K562 (cell line): ENCODE data around the gene EWSR1.

Source experiments
- EZH2 ChIP-seq: IDR thresholded peaks from 2 replicates; pipeline ENCODE4 v1.6.1; 2012; ENCODE audit warnings: low read depth, mild to moderate bottlenecking, inconsistent platforms, low read length, borderline replicate concordance
- JUNB ChIP-seq: fragments of 450-650 bp; formaldehyde crosslinking; conservative IDR thresholded peaks from 2 replicates; pipeline ENCODE4 v1.4.0; 2020; ENCODE audit warnings: mild to moderate bottlenecking
- NFRKB ChIP-seq: fragments of 450-650 bp; IDR thresholded peaks from 2 replicates; pipeline ENCODE4 v1.6.1; 2016; ENCODE audit warnings: low read depth
- NR0B1 ChIP-seq: fragments of 450-650 bp; IDR thresholded peaks from one replicate; pipeline ENCODE4 v1.6.1; 2018; ENCODE audit warnings: mild to moderate bottlenecking, moderate library complexity; ENCODE audit not compliant: partially characterized antibody
- SMAD3 ChIP-seq: fragments of 450-650 bp; formaldehyde crosslinking; conservative IDR thresholded peaks from 2 replicates; pipeline ENCODE4 v1.4.0; 2020; ENCODE audit warnings: mild to moderate bottlenecking
- SMARCE1 ChIP-seq: fragments of 450-650 bp; IDR thresholded peaks from 2 replicates; pipeline ENCODE4 v1.7.1; 2016; ENCODE audit warnings: mild to moderate bottlenecking
- SP1 ChIP-seq: sonication (generic); formaldehyde crosslinking; IDR thresholded peaks from 2 replicates; pipeline ENCODE4 v1.8.1; 2022; ENCODE audit warnings: mild to moderate bottlenecking, missing genetic modification reagents
- TCF7 ChIP-seq: sonication (generic); IDR thresholded peaks from 2 replicates; pipeline ENCODE4 v1.6.1; 2016; ENCODE audit warnings: antibody characterized with exemption, borderline replicate concordance
- ZBTB40 ChIP-seq, 2 experiments: fragments of 450-650 bp in 1 of 2; sonication (generic) in 1 of 2; formaldehyde crosslinking in 1 of 2; IDR thresholded peaks; 2 replicates each; pipeline versions ENCODE4 v1.7.1 to v1.9.0; 2016 to 2022; ENCODE audit warnings: inconsistent platforms in 1 of 2, mild to moderate bottlenecking in 1 of 2, missing genetic modification reagents in 1 of 2
- TF ChIP-seq, protein P1 (sequence below): fragments of 450-650 bp; formaldehyde crosslinking; IDR thresholded peaks from 2 replicates; pipeline ENCODE4 v1.4.0; 2022; ENCODE audit warnings: mild to moderate bottlenecking, moderate library complexity
- TF ChIP-seq, protein P2 (sequence below), 3 experiments: IDR thresholded peaks in 2 of 3; conservative IDR thresholded peaks in 1 of 3; 2 replicates each; pipeline ENCODE4 v1.5.1; 2011 to 2012; ENCODE audit warnings: low read length in 3 of 3, mild to moderate bottlenecking in 3 of 3, control low read depth in 2 of 3, improper control_type of control experiment in 1 of 3, inconsistent platforms in 1 of 3, low read depth in 1 of 3, mixed read lengths in 1 of 3, moderate library complexity in 1 of 3; ENCODE audit not compliant: insufficient read depth in 2 of 3

DNA sequence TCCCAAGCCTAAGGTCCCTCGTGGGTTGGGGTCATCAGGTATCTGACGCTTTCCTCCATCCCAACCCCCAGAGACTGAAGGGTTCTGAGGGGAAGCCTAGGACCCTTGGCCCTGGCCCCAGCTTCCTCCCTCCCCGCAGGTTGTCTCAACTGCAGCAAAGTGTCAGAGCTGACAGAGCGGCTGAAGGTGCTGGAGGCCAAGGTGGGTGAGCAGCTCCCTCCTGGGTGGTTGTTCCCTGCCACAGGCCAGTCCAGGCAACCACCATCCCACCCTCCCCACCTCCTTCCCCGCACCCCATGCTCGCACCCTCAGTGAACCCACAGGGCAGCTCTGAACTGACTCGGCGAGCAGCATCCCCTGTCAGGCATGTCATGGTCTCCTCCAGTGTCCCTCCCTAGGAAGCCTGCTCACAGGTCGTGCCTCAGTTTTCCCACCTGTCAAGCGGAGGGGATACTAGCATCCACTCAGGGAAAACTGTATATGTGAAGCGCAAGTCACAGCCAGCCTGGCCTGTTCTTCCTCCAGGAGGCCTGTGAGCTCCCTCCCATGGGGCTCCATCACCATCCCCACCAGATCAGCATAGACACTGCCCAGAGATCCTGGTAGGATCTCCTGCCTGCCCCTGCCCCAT is 41.6 kb upstream of the EWSR1 start:
- TF ChIP-seq ZBTB40 (IDR thresholded peaks at IDR 0.05): no peak
- TF ChIP-seq ZBTB40 (CRISPR knock-in tag; IDR thresholded peaks at IDR 0.05): no peak
- TF ChIP-seq, protein P1, sequence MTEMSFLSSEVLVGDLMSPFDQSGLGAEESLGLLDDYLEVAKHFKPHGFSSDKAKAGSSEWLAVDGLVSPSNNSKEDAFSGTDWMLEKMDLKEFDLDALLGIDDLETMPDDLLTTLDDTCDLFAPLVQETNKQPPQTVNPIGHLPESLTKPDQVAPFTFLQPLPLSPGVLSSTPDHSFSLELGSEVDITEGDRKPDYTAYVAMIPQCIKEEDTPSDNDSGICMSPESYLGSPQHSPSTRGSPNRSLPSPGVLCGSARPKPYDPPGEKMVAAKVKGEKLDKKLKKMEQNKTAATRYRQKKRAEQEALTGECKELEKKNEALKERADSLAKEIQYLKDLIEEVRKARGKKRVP: no peak
- no peak for TF ChIP-seq JUNB (CRISPR knock-in tag)
- no peak for TF ChIP-seq SMARCE1
- no peak for TF ChIP-seq NFRKB
- no peak for TF ChIP-seq NR0B1
- no peak for TF ChIP-seq TCF7
- TF ChIP-seq EZH2: no peak
- no peak for TF ChIP-seq SP1 (CRISPR knock-in tag)
- TF ChIP-seq, protein P2, sequence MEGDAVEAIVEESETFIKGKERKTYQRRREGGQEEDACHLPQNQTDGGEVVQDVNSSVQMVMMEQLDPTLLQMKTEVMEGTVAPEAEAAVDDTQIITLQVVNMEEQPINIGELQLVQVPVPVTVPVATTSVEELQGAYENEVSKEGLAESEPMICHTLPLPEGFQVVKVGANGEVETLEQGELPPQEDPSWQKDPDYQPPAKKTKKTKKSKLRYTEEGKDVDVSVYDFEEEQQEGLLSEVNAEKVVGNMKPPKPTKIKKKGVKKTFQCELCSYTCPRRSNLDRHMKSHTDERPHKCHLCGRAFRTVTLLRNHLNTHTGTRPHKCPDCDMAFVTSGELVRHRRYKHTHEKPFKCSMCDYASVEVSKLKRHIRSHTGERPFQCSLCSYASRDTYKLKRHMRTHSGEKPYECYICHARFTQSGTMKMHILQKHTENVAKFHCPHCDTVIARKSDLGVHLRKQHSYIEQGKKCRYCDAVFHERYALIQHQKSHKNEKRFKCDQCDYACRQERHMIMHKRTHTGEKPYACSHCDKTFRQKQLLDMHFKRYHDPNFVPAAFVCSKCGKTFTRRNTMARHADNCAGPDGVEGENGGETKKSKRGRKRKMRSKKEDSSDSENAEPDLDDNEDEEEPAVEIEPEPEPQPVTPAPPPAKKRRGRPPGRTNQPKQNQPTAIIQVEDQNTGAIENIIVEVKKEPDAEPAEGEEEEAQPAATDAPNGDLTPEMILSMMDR (IDR thresholded peaks at IDR 0.05 in 2 of 3, conservative IDR thresholded peaks at IDR 0.05 in 1 of 3; ENCODE audit: insufficient read depth in 2 of 3, low read depth in 1 of 3, low read length in 3 of 3): no peak
- no peak for TF ChIP-seq SMAD3
